IPS DF 6.9 (cell line): ENCODE results near the gene PXT1.
A peak's percentile ranks its signal among the peaks of the same experiment; 100 is the strongest.
"Not testable (repeated sequence)": the region's sequence is repeated elsewhere in the genome, so short reads cannot be mapped to it uniquely, and the experiment has no call there.

Source experiments
- DNase-seq: peaks from one replicate; pipeline ENCODE4 v3.0.0-alpha.2; 2013; ENCODE audit warnings: low read depth, low spot score
- H3K27ac ChIP-seq: one replicate; pipeline ENCODE4 v1.5.1; 2013; ENCODE audit warnings: low read length, control low read depth
- H3K27me3 ChIP-seq: 2 replicates; pipeline ENCODE4 v1.6.1; 2013; ENCODE audit warnings: mild to moderate bottlenecking, low read length; ENCODE audit not compliant: control insufficient read depth, insufficient read depth
- H3K36me3 ChIP-seq: 2 replicates; pipeline ENCODE4 v1.6.1; 2013; ENCODE audit warnings: low read length; ENCODE audit not compliant: control insufficient read depth, insufficient read depth
- H3K4me1 ChIP-seq: 2 replicates; pipeline ENCODE4 v1.6.1; 2013; ENCODE audit warnings: low read length; ENCODE audit not compliant: control insufficient read depth, insufficient read depth
- H3K4me3 ChIP-seq: 2 replicates; pipeline ENCODE4 v1.5.1; 2013; ENCODE audit warnings: mild to moderate bottlenecking, low read length
- H3K9me3 ChIP-seq: 2 replicates; pipeline ENCODE4 v1.6.1; 2013; ENCODE audit warnings: low read length, inconsistent platforms; ENCODE audit not compliant: control insufficient read depth, insufficient read depth
- WGBS: extraction: QIAGEN DNeasy Blood & Tissue Kit; methylation state at CpG from one replicate; pipeline ENCODE4 v1.1.7; 2013; ENCODE audit warnings: mixed read lengths, missing lambda C conversion rate; ENCODE audit not compliant: insufficient read length, insufficient coverage; 5-methylcytosine and 5-hydroxymethylcytosine counted together

The PXT1 gene

DNA sequence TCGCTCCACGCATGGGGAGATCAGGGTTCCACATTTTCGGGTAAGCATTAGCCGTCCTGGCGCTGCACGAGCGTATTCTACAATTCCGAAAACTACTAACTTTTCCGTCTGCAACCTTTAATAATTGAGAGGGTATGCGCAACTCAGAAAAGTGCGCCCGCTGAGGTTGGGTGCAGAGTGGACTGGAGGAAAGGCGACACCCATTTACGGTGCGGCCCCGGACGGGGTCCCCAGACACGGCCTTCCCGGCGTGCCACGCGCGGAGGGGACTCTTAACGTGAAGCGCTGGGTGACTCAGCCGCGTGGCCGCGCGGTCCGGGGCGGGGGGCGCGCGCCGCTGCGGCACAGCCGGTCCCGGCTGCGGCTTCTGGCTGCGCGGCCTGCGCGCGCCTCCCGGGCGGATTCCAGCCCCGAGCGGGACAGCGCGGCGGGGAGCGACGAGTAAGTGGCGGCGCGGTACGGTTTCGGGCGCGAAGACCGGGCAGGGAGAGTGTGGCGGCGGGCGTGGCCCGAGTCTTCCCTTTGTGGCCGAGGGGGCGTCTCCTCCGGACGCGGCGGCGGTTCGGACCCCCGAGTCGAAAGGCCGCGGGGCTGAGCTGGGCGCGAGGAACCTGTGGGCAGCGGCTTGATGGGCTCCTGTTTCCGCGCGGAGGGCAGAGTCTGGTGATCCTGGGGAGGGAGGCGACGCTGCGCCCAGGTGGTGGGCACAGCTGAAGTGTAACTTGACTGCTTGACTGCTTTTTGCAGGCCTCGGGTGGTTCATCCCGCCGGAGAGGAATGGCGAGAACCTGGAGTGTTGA is at the start of gene PXT1, which contains the start of gene KCTD20:
TSS of gene PXT1 (minus strand) at position 184 of the 800 bp plus-strand sequence. CDS start 16,772 bp downstream, outside the sequence.
TSS of gene KCTD20 (plus strand) at position 330 of the 800 bp plus-strand sequence. CDS start 27,098 bp downstream, outside the sequence.
- Histone ChIP-seq H3K27me3 (0 out of 2 replicates have a peak, but pooled peaks cover 1% of the 10 kb centered on the region), H3K9me3 (no peaks in the 10 kb centered on the region), H3K36me3 (no peaks in the 10 kb centered on the region; the same call in 1 of the 2 replicates), H3K4me3 (peak within 1 kb of the TSS; percentile 86), H3K4me1 (no peaks in the 10 kb centered on the region), H3K27ac (no peak within 1 kb of the TSS)
- no peak for DNase-seq
- no CpG with 5 or more reads among the region's 91 CpGs for WGBS

DNA sequence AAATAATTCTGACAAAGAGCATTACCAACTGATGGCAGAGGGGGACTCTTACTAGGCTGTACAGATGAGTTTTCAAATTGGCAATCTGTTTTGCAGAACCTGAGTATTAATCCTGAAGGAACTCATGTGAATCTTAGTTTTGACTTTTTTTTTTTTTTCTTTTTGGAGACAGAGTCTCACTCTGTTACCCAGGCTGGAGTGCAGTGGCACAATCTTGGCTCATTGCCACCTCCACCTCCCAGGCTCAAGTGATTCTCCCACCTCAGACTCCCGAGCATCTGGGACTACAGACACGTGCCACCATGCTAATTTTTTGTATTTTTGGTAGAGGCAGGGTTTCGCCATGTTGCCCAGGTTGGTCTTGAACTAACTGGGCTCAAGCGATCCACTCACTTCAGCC is 49.4 kb upstream of the PXT1 start:
- H3K27me3 ChIP-seq = no peaks in the 10 kb centered on the region
- no peak overlapping the region for H3K27ac ChIP-seq
- peaks cover 1% of the 10 kb centered on the region; the same call in 1 of the 2 replicates for H3K4me1 ChIP-seq
- WGBS = no CpG with 5 or more reads among the region's 4 CpGs
- DNase-seq = no peak
- H3K36me3 ChIP-seq = peaks cover 4% of the 10 kb centered on the region; the same call in 1 of the 2 replicates
- no peaks in the 10 kb centered on the region for H3K9me3 ChIP-seq
- H3K4me3 ChIP-seq = no peak overlapping the region

GRCh38 chr6:36491378-36491965 is 48.8 kb upstream of the PXT1 start:
- Histone ChIP-seq H3K4me1 (peaks cover 1% of the 10 kb centered on the region; the same call in 1 of the 2 replicates), H3K27me3 (no peaks in the 10 kb centered on the region), H3K27ac (no peak overlapping the region), H3K36me3 (peaks cover 2% of the 10 kb centered on the region; the same call in 1 of the 2 replicates), H3K4me3 (no peak overlapping the region), H3K9me3 (no peaks in the 10 kb centered on the region)
- WGBS = no CpG with 5 or more reads among the region's 7 CpGs
- no peak for DNase-seq

GRCh38 chr6:36489426-36489825 is 46.8 kb upstream of the PXT1 start:
- Histone ChIP-seq H3K36me3 (no peaks in the 10 kb centered on the region), H3K4me1 (peaks cover 1% of the 10 kb centered on the region; the same call in 1 of the 2 replicates), H3K9me3 (no peaks in the 10 kb centered on the region), H3K4me3 (no peak overlapping the region), H3K27me3 (no peaks in the 10 kb centered on the region), H3K27ac (no peak overlapping the region)
- no peak for DNase-seq
- no CpG with 5 or more reads among the region's 4 CpGs for WGBS

- no peak for DNase-seq
- H3K9me3 ChIP-seq = no peaks in the 10 kb centered on the region
- H3K27me3 ChIP-seq = no peaks in the 10 kb centered on the region
- H3K27ac ChIP-seq = no peak overlapping the region
- H3K4me3 ChIP-seq = no peak overlapping the region
- no peaks in the 10 kb centered on the region for H3K4me1 ChIP-seq
- H3K36me3 ChIP-seq = no peaks in the 10 kb centered on the region
These were observed 45.6 kb upstream of the PXT1 start for GRCh38 chr6:36488221-36488620.

GRCh38 chr6:36487698-36488097 is 45.0 kb upstream of the PXT1 start:
- H3K4me3 ChIP-seq = no peak overlapping the region
- no peaks in the 10 kb centered on the region for H3K9me3 ChIP-seq
- no peaks in the 10 kb centered on the region for H3K36me3 ChIP-seq
- no peaks in the 10 kb centered on the region for H3K27me3 ChIP-seq
- WGBS = no CpG with 5 or more reads among the region's 1 CpG
- no peaks in the 10 kb centered on the region for H3K4me1 ChIP-seq
- no peak for DNase-seq
- no peak overlapping the region for H3K27ac ChIP-seq

DNA sequence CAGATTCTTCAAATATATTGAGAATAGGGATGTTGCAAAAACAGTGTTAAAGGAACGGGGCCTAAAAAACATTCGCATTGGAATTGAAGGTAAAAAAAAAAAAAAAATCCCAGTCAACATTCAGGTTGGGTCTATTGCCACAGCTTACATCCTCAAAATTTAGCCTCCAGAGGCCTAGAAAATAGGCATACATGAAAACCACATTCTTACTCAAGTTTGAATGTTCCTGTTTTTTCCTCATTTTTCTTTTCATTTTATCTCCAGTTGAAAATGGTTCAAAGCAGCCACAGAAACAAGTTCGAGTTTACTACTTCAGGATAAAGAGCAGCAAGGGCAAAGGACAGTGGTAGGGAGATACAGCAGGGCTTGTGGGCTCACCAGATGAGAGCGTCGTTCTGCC is 42.1 kb upstream of the PXT1 start:
- no peak overlapping the region for H3K4me3 ChIP-seq
- no peaks in the 10 kb centered on the region for H3K36me3 ChIP-seq
- no peak for DNase-seq
- WGBS = no CpG with 5 or more reads among the region's 5 CpGs
- no peaks in the 10 kb centered on the region for H3K9me3 ChIP-seq
- no peaks in the 10 kb centered on the region for H3K27me3 ChIP-seq
- H3K27ac ChIP-seq = no peak overlapping the region
- no peaks in the 10 kb centered on the region for H3K4me1 ChIP-seq

DNA sequence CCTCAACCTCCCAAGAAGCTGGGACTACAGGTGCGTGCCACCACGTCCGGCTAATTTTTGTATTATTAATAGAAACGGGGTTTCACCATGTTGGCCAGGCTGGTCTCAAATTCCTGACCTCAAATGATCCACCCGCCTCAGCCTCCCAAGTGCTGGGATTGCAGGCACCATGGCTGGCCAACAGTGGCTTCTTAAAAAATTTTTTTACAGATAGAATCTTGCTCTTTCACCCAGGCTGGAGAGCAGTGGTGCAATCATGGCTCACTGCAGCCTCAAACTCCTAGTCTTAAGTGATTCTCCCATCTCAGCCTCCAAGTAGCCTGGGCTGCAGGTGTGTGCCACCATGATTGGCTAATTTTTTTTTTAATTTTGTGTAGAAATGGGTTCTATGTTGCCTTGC is 40.7 kb upstream of the PXT1 start:
- H3K4me1 ChIP-seq, H3K9me3 ChIP-seq, H3K36me3 ChIP-seq, DNase-seq, H3K4me3 ChIP-seq, H3K27ac ChIP-seq, H3K27me3 ChIP-seq: not testable (repeated sequence)
- WGBS = no CpG with 5 or more reads among the region's 5 CpGs

GRCh38 chr6:36479256-36479655 is 36.6 kb upstream of the PXT1 start:
- H3K27me3 ChIP-seq = no peaks in the 10 kb centered on the region
- H3K4me3 ChIP-seq = no peak overlapping the region
- no peaks in the 10 kb centered on the region for H3K4me1 ChIP-seq
- H3K9me3 ChIP-seq = no peaks in the 10 kb centered on the region
- DNase-seq = no peak
- H3K27ac ChIP-seq = no peak overlapping the region
- peaks cover 3% of the 10 kb centered on the region; the same call in 1 of the 2 replicates for H3K36me3 ChIP-seq
- WGBS = no CpG with 5 or more reads among the region's 1 CpG

GRCh38 chr6:36478051-36478526 is 35.4 kb upstream of the PXT1 start:
- Histone ChIP-seq H3K36me3 (peaks cover 3% of the 10 kb centered on the region; the same call in 1 of the 2 replicates), H3K4me3 (no peak overlapping the region), H3K9me3 (no peaks in the 10 kb centered on the region), H3K27ac (no peak overlapping the region), H3K4me1 (no peaks in the 10 kb centered on the region), H3K27me3 (no peaks in the 10 kb centered on the region)
- WGBS = no CpG with 5 or more reads among the region's 2 CpGs
- DNase-seq = no peak
